ENCODE data around the gene PRR19.

The PRR19 gene

GRCh38 chr19:42297039-42297438 lies 4.9 kb upstream of the PRR19 start:
- no peak for DNase-seq

- peak; percentile 72 for DNase-seq
These were observed 1.2 kb downstream of the PRR19 start for GRCh38 chr19:42303101-42303464.

GRCh38 chr19:42303876-42304275 lies 1.9 kb downstream of the PRR19 start:
- DNase-seq, result no peak

GRCh38 chr19:42306646-42307045 lies 4.7 kb downstream of the PRR19 start:
- DNase-seq, result no peak

GRCh38 chr19:42309686-42310085 lies 7.8 kb downstream of the PRR19 start:
- no peak for DNase-seq

- peak; percentile 45 for DNase-seq
These were observed 9.7 kb downstream of the PRR19 start for GRCh38 chr19:42311657-42312056.

GRCh38 chr19:42312370-42312769 lies 10.4 kb downstream of the PRR19 start:
- DNase-seq, result no peak

- DNase-seq, result peak; percentile 88
These were observed 11.3 kb downstream of the PRR19 start, which contains the start of gene TMEM145 for GRCh38 chr19:42313096-42313839. TMEM145 (plus strand) TSS chr19:42313309; CDS start chr19:42313377, 68 bp downstream.

- DNase-seq, result no peak
These were observed 12.2 kb downstream of the PRR19 start for GRCh38 chr19:42313840-42314755.

- DNase-seq, result no peak
These were observed 13.1 kb downstream of the PRR19 start for GRCh38 chr19:42315024-42315423.

GRCh38 chr19:42316223-42317211 lies 14.6 kb downstream of the PRR19 start:
- no peak for DNase-seq

- no peak for DNase-seq
These were observed 15.6 kb downstream of the PRR19 start for GRCh38 chr19:42317535-42317934.

GRCh38 chr19:42322305-42322704 lies 20.4 kb downstream of the PRR19 start:
- no peak for DNase-seq

- DNase-seq, result no peak
These were observed 21.5 kb downstream of the PRR19 start for GRCh38 chr19:42323473-42323851.

GRCh38 chr19:42323852-42324654 lies 22.1 kb downstream of the PRR19 start:
- no peak for DNase-seq

GRCh38 chr19:42324655-42325307 lies 22.8 kb downstream of the PRR19 start:
- DNase-seq, result no peak

GRCh38 chr19:42325308-42325895 lies 23.5 kb downstream of the PRR19 start, which contains the start of gene MEGF8:
MEGF8 (plus strand) TSS chr19:42325635; CDS start chr19:42326244, 609 bp downstream.
- DNase-seq, result peak; percentile 100

GRCh38 chr19:42325896-42326771 lies 24.2 kb downstream of the PRR19 start:
- no peak for DNase-seq

- no peak for DNase-seq
These were observed 25.0 kb downstream of the PRR19 start for GRCh38 chr19:42326969-42327368.

- DNase-seq, result no peak
These were observed 25.4 kb downstream of the PRR19 start for GRCh38 chr19:42327381-42327780.
